HepG2 (cell line): ENCODE data around the gene SVBP. TPM values are rescaled to one million over a fixed set of nuclear protein-coding genes. Genes with fewer than 3 reads are reported as not detected.

ENCODE experiments used
- ESRRA ChIP-seq: sonication (generic); formaldehyde crosslinking; IDR thresholded peaks from 2 replicates; pipeline ENCODE4 v1.5.1; 2020; ENCODE audit warnings: mild to moderate bottlenecking, low read depth, missing genetic modification reagents
- HMGXB4 ChIP-seq, 2 experiments: sonication (generic) in 1 of 2; formaldehyde crosslinking in 1 of 2; IDR thresholded peaks; 2 replicates each; pipeline versions ENCODE4 v1.4.0 to v1.6.1; 2018 to 2020; ENCODE audit warnings: missing genetic modification reagents in 2 of 2, borderline replicate concordance in 1 of 2, low read depth in 1 of 2, mild to moderate bottlenecking in 1 of 2, missing biosample characterization in 1 of 2
- HNF4G ChIP-seq, 2 experiments: sonication (generic) in 1 of 2; formaldehyde crosslinking in 1 of 2; IDR thresholded peaks; 2 replicates each; pipeline versions ENCODE4 v1.4.0 to v1.6.1; 2011 to 2020; ENCODE audit warnings: borderline replicate concordance in 2 of 2, low read depth in 2 of 2, mild to moderate bottlenecking in 2 of 2, low read length in 1 of 2, missing genetic modification reagents in 1 of 2, moderate library complexity in 1 of 2
- KAT7 ChIP-seq: IDR thresholded peaks from 2 replicates; pipeline ENCODE4 v1.6.1; 2018; ENCODE audit warnings: borderline replicate concordance, missing compliant biosample characterization
- MNT ChIP-seq: fragments of 450-650 bp; IDR thresholded peaks from 2 replicates; pipeline ENCODE4 v1.6.1; 2016
- MXD3 ChIP-seq: IDR thresholded peaks from 2 replicates; pipeline ENCODE4 v1.6.1; 2016; ENCODE audit warnings: mild to moderate bottlenecking, missing biosample characterization, missing genetic modification reagents
- PRDM15 ChIP-seq: sonication (generic); formaldehyde crosslinking; IDR thresholded peaks from 2 replicates; pipeline ENCODE4 v1.4.0; 2020; ENCODE audit warnings: missing genetic modification reagents
- SRY ChIP-seq: sonication (generic); formaldehyde crosslinking; IDR thresholded peaks from 2 replicates; pipeline ENCODE4 v1.8.0; 2022; ENCODE audit warnings: mild to moderate bottlenecking, missing genetic modification reagents
- TGIF2 ChIP-seq: IDR thresholded peaks from 2 replicates; pipeline ENCODE4 v1.6.1; 2016; ENCODE audit warnings: control low read depth, missing compliant biosample characterization
- ZFP36L1 ChIP-seq: sonication (generic); formaldehyde crosslinking; IDR thresholded peaks from 2 replicates; pipeline ENCODE4 v1.8.0; 2022; ENCODE audit warnings: mild to moderate bottlenecking, missing genetic modification reagents, moderate library complexity
- ZNF143 ChIP-seq: sonication (generic); formaldehyde crosslinking; IDR thresholded peaks from 2 replicates; pipeline ENCODE4 v1.4.0; 2020; ENCODE audit warnings: missing genetic modification reagents
- ZNF337 ChIP-seq: sonication (generic); formaldehyde crosslinking; IDR thresholded peaks from 2 replicates; pipeline ENCODE4 v1.5.1; 2020; ENCODE audit warnings: missing genetic modification reagents, low read depth, mild to moderate bottlenecking, borderline replicate concordance
- ZNF44 ChIP-seq: sonication (generic); formaldehyde crosslinking; IDR thresholded peaks from 2 replicates; pipeline ENCODE4 v1.5.1; 2020; ENCODE audit warnings: mild to moderate bottlenecking, missing genetic modification reagents
- ZNF570 ChIP-seq: sonication (generic); formaldehyde crosslinking; IDR thresholded peaks from 2 replicates; pipeline ENCODE4 v1.4.0; 2020; ENCODE audit warnings: mild to moderate bottlenecking, missing genetic modification reagents, borderline replicate concordance
- ZNF740 ChIP-seq: sonication (generic); formaldehyde crosslinking; IDR thresholded peaks from 2 replicates; pipeline ENCODE4 v1.4.0; 2020; ENCODE audit warnings: missing genetic modification reagents
- ZNF816 ChIP-seq: sonication (generic); formaldehyde crosslinking; IDR thresholded peaks from 2 replicates; pipeline ENCODE4 v1.8.0; 2022; ENCODE audit warnings: missing genetic modification reagents, mild to moderate bottlenecking, borderline replicate concordance
- polyA plus RNA-seq, 8 experiments: library from polyadenylated mRNA; depleted of rRNA in 3 of 8; stranded (reverse) in 7 of 8; unstranded in 1 of 8; fragments of >200 nt; fragmentation: Illumina TruSeq in 4 of 8; extraction: Trizol in 4 of 8; gene quantifications; 2 replicates each; pipeline versions ENCODE4 v1.2.1 to v1.2.3, GENCODE V29; 2011 to 2016; ENCODE audit warnings: low read depth in 4 of 8, missing spikeins in 1 of 8, mixed read lengths in 1 of 8; ENCODE audit not compliant: insufficient read depth in 1 of 8
- total RNA-seq, 5 experiments: library from RNA; depleted of rRNA; stranded (reverse); fragments of >200 nt; fragmentation: Illumina TruSeq; extraction: Trizol; gene quantifications; 2 replicates each; pipeline ENCODE4 v1.2.3, GENCODE V29; 2016; ENCODE audit warnings: low read depth in 1 of 5

SVBP gene
- total and polyA plus RNA-seq, 2 of the 13 experiments (the other 11 are each of a cell fraction or from before 2014, with no cell fraction given), result 28.8 to 48.2 TPM

GRCh38 chr1:42846257-42847110, 29.3 kb upstream of the SVBP start, which contains the start of gene ZNF691 (continued):
- TF ChIP-seq MNT (no peak), KAT7 (CRISPR knock-in tag) (0 out of 2 replicates have a peak, but pooled peaks have one; percentile 24), PRDM15 (CRISPR knock-in tag) (no peak), ZNF816 (0 out of 2 replicates have a peak, but pooled peaks have one; percentile 48), ZNF143 (CRISPR knock-in tag) (peak; percentile 97), HMGXB4 (CRISPR knock-in tag; IDR thresholded peaks at IDR 0.05; ENCODE audit: borderline replicate concordance in 1 of 2, low read depth in 1 of 2) (peak; percentile 69 to 77), ZFP36L1 (no peak), ZNF740 (CRISPR knock-in tag) (peak; percentile 34; the same call in 1 of the 2 replicates), ZNF337 (CRISPR knock-in tag) (peak; percentile 41; the same call in 1 of the 2 replicates), ZNF570 (0 out of 2 replicates have a peak, but pooled peaks have one; percentile 37), SRY (peak; percentile 76), ZNF44 (CRISPR knock-in tag) (peak; percentile 88; the same call in 1 of the 2 replicates), ESRRA (CRISPR knock-in tag) (peak; percentile 10; the same call in 1 of the 2 replicates), HNF4G (IDR thresholded peaks at IDR 0.05; ENCODE audit: borderline replicate concordance, low read depth, low read length) (no peak), HNF4G (CRISPR knock-in tag; IDR thresholded peaks at IDR 0.05; ENCODE audit: borderline replicate concordance, low read depth) (no peak), MXD3 (CRISPR knock-in tag) (0 out of 2 replicates have a peak, but pooled peaks have one; percentile 39), TGIF2 (CRISPR knock-in tag) (no peak)
